K562 (cell line): ENCODE results near the gene GMPR. TPM values are rescaled to one million over a fixed set of nuclear protein-coding genes. Genes with fewer than 3 reads are reported as not detected.

Experiments used
- ATAC-seq: fragments of 200-7000 bp; cut with Tn5 transposase; 3 replicates; pipeline ENCODE4 v1.9.1; 2020; ENCODE audit warnings: moderate library complexity
- BruUV-seq: library from RNA; stranded (reverse); fragments of 400-500 nt; replicated peaks from 2 replicates; lab custom pipeline; 2021; lab: Mats Ljungman, UMichigan
- CTCF ChIA-PET: fragments of 300-600 bp; formaldehyde crosslinking; extraction: SDS; loops from one replicate; lab custom pipeline; 2021; ENCODE audit warnings: low intra/inter-chr PET ratio; lab: Yijun Ruan, JAX
- POLR2A ChIA-PET: fragments of 300-600, 350-650 bp; sonication (Branson Sonifier 250); formaldehyde crosslinking; extraction: SDS; loops from one replicate; lab custom pipeline; 2021; ENCODE audit warnings: antibody characterized with exemption, inconsistent platforms; lab: Yijun Ruan, JAX
- DNase-seq, 4 experiments: peaks; one replicate each; pipeline versions ENCODE4 v3.0.0 to v3.0.0-alpha.2; 2011 to 2018; ENCODE audit warnings: low spot score in 3 of 4, mixed read lengths in 3 of 4; ENCODE audit errors: extremely low read depth in 1 of 4
- FAIRE-seq: peaks from 2 replicates; lab custom pipeline; 2011; peaks lifted over from hg19 to GRCh38; lab: Jason Lieb, UNC
- H2AFZ ChIP-seq: 2 replicates; pipeline ENCODE4 v1.6.0; 2011; ENCODE audit warnings: low read depth, low read length, control low read depth, inconsistent platforms
- H3K27ac ChIP-seq: fragments of 200-600 bp; 3 replicates; pipeline ENCODE4 v1.8.0; 2011; ENCODE audit warnings: low read depth, mild to moderate bottlenecking, control low read depth, inconsistent platforms, low read length, moderate library complexity, mixed read lengths; ENCODE audit errors: extremely low read depth
- H3K27me3 ChIP-seq, 2 experiments: fragments of 300-600 bp in 1 of 2; 2 replicates in 1 of 2; 3 replicates in 1 of 2; pipeline versions ENCODE4 v1.6.0 to v1.8.0; 2011; ENCODE audit warnings: inconsistent platforms in 2 of 2, low read length in 2 of 2, mild to moderate bottlenecking in 1 of 2, mixed read lengths in 1 of 2, moderate library complexity in 1 of 2; ENCODE audit not compliant: control insufficient read depth in 2 of 2, insufficient read depth in 2 of 2
- H3K36me3 ChIP-seq: fragments of 300-600 bp; 3 replicates; pipeline ENCODE4 v1.8.0; 2011; ENCODE audit warnings: mild to moderate bottlenecking, low read length, inconsistent platforms; ENCODE audit not compliant: control insufficient read depth, insufficient read depth
- H3K4me1 ChIP-seq, 2 experiments: fragments of 200-600 bp in 1 of 2; replicated peaks in 1 of 2; 2 replicates in 1 of 2; 3 replicates in 1 of 2; pipeline versions ENCODE4 v1.5.1 to v1.8.0; 2011; ENCODE audit warnings: inconsistent platforms in 2 of 2, low read length in 2 of 2, mild to moderate bottlenecking in 1 of 2, mixed read lengths in 1 of 2, moderate library complexity in 1 of 2; ENCODE audit not compliant: control insufficient read depth in 2 of 2, insufficient read depth in 2 of 2
- H3K4me2 ChIP-seq: 2 replicates; pipeline ENCODE4 v1.6.1; 2011; ENCODE audit warnings: low read length, control low read depth, inconsistent platforms, mixed read lengths; ENCODE audit not compliant: insufficient read depth
- H3K4me3 ChIP-seq: fragments of 200-600 bp; sonication (generic), shearing (Covaris generic); 2 replicates; pipeline ENCODE4 v1.5.1; 2016; ENCODE audit warnings: control low read depth, inconsistent platforms
- H3K79me2 ChIP-seq: fragments of 200-600 bp; 3 replicates; pipeline ENCODE4 v1.8.0; 2011; ENCODE audit warnings: low read length, inconsistent platforms; ENCODE audit not compliant: control insufficient read depth, insufficient read depth
- H3K9ac ChIP-seq, 2 experiments: 2 replicates each; pipeline versions ENCODE4 v1.6.0 to v1.6.1; 2011; ENCODE audit warnings: low read depth in 2 of 2, low read length in 2 of 2, control low read depth in 1 of 2, inconsistent platforms in 1 of 2, mild to moderate bottlenecking in 1 of 2, mixed read lengths in 1 of 2; ENCODE audit not compliant: insufficient read depth in 1 of 2
- H3K9me1 ChIP-seq: one replicate; pipeline ENCODE4 v1.6.0; 2011; ENCODE audit warnings: inconsistent platforms, mild to moderate bottlenecking, low read length, moderate library complexity; ENCODE audit not compliant: control insufficient read depth, insufficient read depth
- H3K9me3 ChIP-seq: replicated peaks from 2 replicates; pipeline ENCODE4 v1.5.1; 2011; ENCODE audit warnings: low read depth, low read length, inconsistent platforms; ENCODE audit not compliant: control insufficient read depth, insufficient read depth
- H4K20me1 ChIP-seq: replicated peaks from 2 replicates; pipeline ENCODE4 v1.6.1; 2011; ENCODE audit warnings: low read length, inconsistent platforms, mixed read lengths; ENCODE audit not compliant: control insufficient read depth, insufficient read depth
- ARNT ChIP-seq, 2 experiments: fragments of 450-650 bp; IDR thresholded peaks; 2 replicates each; pipeline ENCODE4 v1.6.1; 2016; ENCODE audit warnings: mild to moderate bottlenecking in 1 of 2
- FOXJ2 ChIP-seq: fragments of 200-800 bp; sonication (Bioruptor generic); IDR thresholded peaks from 2 replicates; pipeline ENCODE4 v1.6.1; 2016; ENCODE audit warnings: missing genetic modification characterization, missing compliant biosample characterization
- IRF2 ChIP-seq: sonication (generic); formaldehyde crosslinking; IDR thresholded peaks from 2 replicates; pipeline ENCODE4 v1.8.1; 2022; ENCODE audit warnings: mild to moderate bottlenecking, missing genetic modification reagents
- LCOR ChIP-seq: sonication (generic); formaldehyde crosslinking; IDR thresholded peaks from 2 replicates; pipeline ENCODE4 v1.8.0; 2022; ENCODE audit warnings: mild to moderate bottlenecking, missing genetic modification reagents
- MED1 ChIP-seq: sonication (generic); formaldehyde crosslinking; IDR thresholded peaks from 2 replicates; pipeline ENCODE4 v1.8.1; 2023; ENCODE audit warnings: missing genetic modification reagents, borderline replicate concordance
- RFX1 ChIP-seq: fragments of 450-650 bp; IDR thresholded peaks from 2 replicates; pipeline ENCODE4 v1.6.1; 2016; ENCODE audit warnings: mild to moderate bottlenecking, moderate library complexity
- RNF2 ChIP-seq: sonication (generic); IDR thresholded peaks from 2 replicates; pipeline ENCODE4 v1.6.1; 2016
- ZNF707 ChIP-seq: fragments of 250-450 bp; sonication (Bioruptor Pico); conservative IDR thresholded peaks from 2 replicates; pipeline ENCODE4 v1.8.0; 2022; ENCODE audit warnings: inconsistent platforms, mild to moderate bottlenecking, moderate library complexity
- ZNF77 ChIP-seq: fragments of 250-450 bp; sonication (Bioruptor Pico); IDR thresholded peaks from 2 replicates; pipeline ENCODE4 v1.5.0; 2020
- WGBS: fragments of 100-300 bp; shearing (Covaris generic); methylation state at CpG from one replicate; pipeline ENCODE4 v1.1.6; 2016; ENCODE audit warnings: low coverage, mixed read lengths; ENCODE audit not compliant: insufficient coverage; ENCODE audit errors: missing lambda C conversion rate; 5-methylcytosine and 5-hydroxymethylcytosine counted together
- in situ Hi-C: fragments of 300-500 bp; cut with MboI; formaldehyde crosslinking; loops from 4 replicates; pipeline ENCODE4 v1.15.0; 2018; ENCODE audit warnings: inconsistent platforms, mixed read lengths
- intact Hi-C: fragments of 100-400 bp; cut with micrococcal nuclease; formaldehyde crosslinking; loops from 2 replicates; pipeline ENCODE4 v1.14.2; 2022
- polyA plus RNA-seq, 8 experiments: library from polyadenylated mRNA; depleted of rRNA in 4 of 8; stranded (reverse) in 5 of 8; unstranded in 3 of 8; fragments of >200 nt; fragmentation: Nextera tagmentation in 2 of 8; fragmentation: Illumina TruSeq in 1 of 8; extraction: Ambion mirVana in 2 of 8; extraction: Trizol in 1 of 8; gene quantifications; 2 replicates each; pipeline versions ENCODE4 v1.2.1 to v1.2.3, GENCODE V29; 2011 to 2014; ENCODE audit warnings: inconsistent platforms in 1 of 8, missing spikeins in 1 of 8
- total RNA-seq, 7 experiments: library from RNA; depleted of rRNA in 6 of 7; stranded (reverse); fragments of >200 nt in 6 of 7; fragmentation: Illumina TruSeq in 2 of 7; extraction: Trizol in 2 of 7; gene quantifications; 2 replicates each; pipeline versions ENCODE4 v1.2.1 to v1.2.3, GENCODE V29; 2011 to 2021; ENCODE audit warnings: low replicate concordance in 1 of 7
- TF ChIP-seq, protein P1 (sequence below): fragments of 450-650 bp; formaldehyde crosslinking; IDR thresholded peaks from 2 replicates; pipeline ENCODE4 v1.4.0; 2020; ENCODE audit warnings: mild to moderate bottlenecking, moderate library complexity

The GMPR gene
- total and polyA plus RNA-seq, 9 of the 15 experiments (the other 6 are each of a cell fraction or from before 2014, with no cell fraction given), result 34.6 to 83.7 (median 49.8) TPM

- 0 out of 2 replicates have a peak, but pooled peaks have one; percentile 33 for TF ChIP-seq ZNF707
- TF ChIP-seq MED1, result no peak
- TF ChIP-seq LCOR (CRISPR knock-in tag), result 0 out of 2 replicates have a peak, but pooled peaks have one; percentile 25
- TF ChIP-seq IRF2, result no peak
- TF ChIP-seq RNF2, result no peak
These were observed 61.5 kb downstream of the GMPR start (continued) for GRCh38 chr6:16299861-16300260.

DNA sequence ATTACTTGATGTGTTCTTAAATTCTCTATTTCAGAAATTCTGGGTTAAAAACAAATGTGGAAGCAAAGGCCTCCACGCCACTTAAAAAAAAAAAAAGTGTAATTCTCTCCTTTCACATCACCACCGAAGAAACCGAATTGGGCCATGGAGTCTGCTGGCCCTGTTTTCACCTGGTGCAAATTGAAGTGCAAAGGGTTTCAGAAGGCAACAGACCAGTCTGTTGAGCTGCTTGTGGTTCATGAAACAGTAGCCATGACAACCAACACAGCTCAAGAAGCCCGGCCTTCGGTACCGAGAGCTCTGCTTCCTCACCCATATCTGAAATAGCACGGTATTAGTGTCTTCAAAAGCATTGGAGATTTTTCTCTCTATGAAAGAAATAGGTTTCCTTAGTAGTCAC, 63.1 kb downstream of the GMPR start:
- Histone ChIP-seq H3K4me3 (no peak overlapping the region), H3K79me2 (no peaks in the 10 kb centered on the region), H3K9ac (no peak overlapping the region), H3K4me1 (peaks cover 8 to 18% of the 10 kb centered on the region in 2 experiments; a peak in 4 of 5 replicates), H3K36me3 (peaks cover 17% of the 10 kb centered on the region; the same call in 1 of the 3 replicates), H2AFZ (no peak overlapping the region), H3K27ac (no peak overlapping the region), H3K9me1 (no peaks in the 10 kb centered on the region), H4K20me1 (no peaks in the 10 kb centered on the region), H3K4me2 (no peak overlapping the region), H3K9me3 (no peaks in the 10 kb centered on the region), H3K27me3 (no peaks in the 10 kb centered on the region)
- DNase-seq (no peak), ATAC-seq (no peak), FAIRE-seq (no peak)
- ChIA-PET CTCF (no interaction called here), POLR2A (interaction anchor here (0.9 to 2.2 kb wide), 5 partner anchors 12 to 36 kb away, joined by 3 to 5 read pairs (median 3); no protein-coding TSS in a partner anchor)
- in situ Hi-C loops (no loop called here), intact Hi-C loops (no loop called here)
- no TSS peak for BruUV-seq
- peak; percentile 74 for TF ChIP-seq RFX1
- TF ChIP-seq ARNT (IDR thresholded peaks at IDR 0.05), result no peak
- TF ChIP-seq ZNF77 (CRISPR knock-in tag), result no peak
- TF ChIP-seq FOXJ2 (tag), result peak; percentile 13; the same call in 1 of the 2 replicates
- TF ChIP-seq, protein P1, sequence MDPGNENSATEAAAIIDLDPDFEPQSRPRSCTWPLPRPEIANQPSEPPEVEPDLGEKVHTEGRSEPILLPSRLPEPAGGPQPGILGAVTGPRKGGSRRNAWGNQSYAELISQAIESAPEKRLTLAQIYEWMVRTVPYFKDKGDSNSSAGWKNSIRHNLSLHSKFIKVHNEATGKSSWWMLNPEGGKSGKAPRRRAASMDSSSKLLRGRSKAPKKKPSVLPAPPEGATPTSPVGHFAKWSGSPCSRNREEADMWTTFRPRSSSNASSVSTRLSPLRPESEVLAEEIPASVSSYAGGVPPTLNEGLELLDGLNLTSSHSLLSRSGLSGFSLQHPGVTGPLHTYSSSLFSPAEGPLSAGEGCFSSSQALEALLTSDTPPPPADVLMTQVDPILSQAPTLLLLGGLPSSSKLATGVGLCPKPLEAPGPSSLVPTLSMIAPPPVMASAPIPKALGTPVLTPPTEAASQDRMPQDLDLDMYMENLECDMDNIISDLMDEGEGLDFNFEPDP (CRISPR knock-in tag), result no peak
- 74% methylated on average over 7 of the region's 7 CpGs for WGBS
